Measurements from ENCODE around the gene UMAD1. TPM values are rescaled to one million over a fixed set of nuclear protein-coding genes. Genes with fewer than 3 reads are reported as not detected.
A peak's percentile ranks its signal among the peaks of the same experiment; 100 is the strongest.

UMAD1 gene
- polyA plus RNA-seq, 1 of the 3 experiments (the other 2 are of a cell fraction), result 13.9 TPM

- H3K4me1 ChIP-seq (ENCODE audit: control insufficient read depth in 1 of 2, insufficient read depth in 2 of 2, low read depth in 1 of 2, low read length in 1 of 2), result peaks cover 9 to 12% of the 10 kb centered on the region in 2 experiments; a peak in 3 of 4 replicates
- no peaks in the 10 kb centered on the region for H3K9me3 ChIP-seq
- POLR2A ChIA-PET, result no interaction called here
- no peak overlapping the region for H3K9ac ChIP-seq
- H3K4me2 ChIP-seq, result no peak overlapping the region
- no peak overlapping the region for H3K4me3 ChIP-seq (ENCODE audit: low read depth in 2 of 2, low read length in 1 of 2)
- H2AFZ ChIP-seq (ENCODE audit: low read depth), result no peak overlapping the region
- H3K27me3 ChIP-seq (ENCODE audit: insufficient read depth), result no peaks in the 10 kb centered on the region
- 83% methylated on average over 1 of the region's 1 CpG for WGBS (ENCODE audit: low lambda C conversion rate)
- H3F3A ChIP-seq (replicated peaks; ENCODE audit: insufficient read depth), result peaks cover 4% of the 10 kb centered on the region
- peak overlapping the region in 1 of 2 experiments; percentile 81; a peak in 2 of 4 replicates for H3K27ac ChIP-seq (ENCODE audit: low read depth in 2 of 2, low read length in 1 of 2)
- H3K79me2 ChIP-seq (ENCODE audit: insufficient read depth), result no peaks in the 10 kb centered on the region
- TF ChIP-seq RAD21 (IDR thresholded peaks at IDR 0.05; ENCODE audit: low read length) (no peak), TCF12 (IDR thresholded peaks at IDR 0.05) (no peak), NRF1 (IDR thresholded peaks at IDR 0.05; ENCODE audit: low read depth, low read length) (no peak), EP300 (IDR thresholded peaks at IDR 0.05; ENCODE audit: borderline replicate concordance in 1 of 2, low read depth in 1 of 2, low read length in 1 of 2) (no peak), TEAD4 (IDR thresholded peaks at IDR 0.05; ENCODE audit: borderline replicate concordance, insufficient read depth) (no peak), RFX5 (IDR thresholded peaks at IDR 0.05; ENCODE audit: low read length) (no peak), PBX3 (IDR thresholded peaks at IDR 0.05) (no peak), GATA2 (CRISPR knock-in tag; IDR thresholded peaks at IDR 0.05) (no peak), TAF1 (IDR thresholded peaks at IDR 0.05; ENCODE audit: borderline replicate concordance, low read depth, low read length) (no peak), MXI1 (IDR thresholded peaks at IDR 0.05; ENCODE audit: low read depth, low read length) (no peak), ZBTB33 (IDR thresholded peaks at IDR 0.05; ENCODE audit: borderline replicate concordance, low read depth) (no peak), USF2 (IDR thresholded peaks at IDR 0.05; ENCODE audit: borderline replicate concordance, low read depth, low read length) (no peak), SMC3 (IDR thresholded peaks at IDR 0.05; ENCODE audit: low read depth, low read length) (no peak), CHD2 (IDR thresholded peaks at IDR 0.05; ENCODE audit: low read length, partially characterized antibody) (no peak), MAX (IDR thresholded peaks at IDR 0.05; ENCODE audit: low read depth) (no peak), EZH2phosphoT487 (IDR thresholded peaks at IDR 0.05; ENCODE audit: borderline replicate concordance, low read depth) (no peak), CTCF (IDR thresholded peaks at IDR 0.05) (no peak)
- no peaks in the 10 kb centered on the region for H4K20me1 ChIP-seq (ENCODE audit: insufficient read depth)
- CTCF ChIA-PET, result interaction anchor here (1.0 to 1.5 kb wide), 2 partner anchors 118 to 497 kb away, joined by 3 read pairs; no protein-coding TSS in a partner anchor
- H3K36me3 ChIP-seq (replicated peaks in 1 of 2; ENCODE audit: control insufficient read depth in 1 of 2, insufficient read depth in 2 of 2, low read length in 1 of 2), result no peaks in the 10 kb centered on the region
- H3K9me2 ChIP-seq, result no peaks in the 10 kb centered on the region
- DNase-seq, result peak; percentile 33
Measured at GRCh38 chr7:7798510-7798909, 158.0 kb downstream of the UMAD1 start.
